CD4-positive, alpha-beta T cell treated with Interleukin-2 at 100 ng/mL for 4 hours (primary cell): ENCODE measurements around the gene MICA.

Source experiments
- DNase-seq: peaks from one replicate; pipeline ENCODE4 v3.0.0-alpha.2; 2020; ENCODE audit warnings: low spot score

MICA gene

DNA sequence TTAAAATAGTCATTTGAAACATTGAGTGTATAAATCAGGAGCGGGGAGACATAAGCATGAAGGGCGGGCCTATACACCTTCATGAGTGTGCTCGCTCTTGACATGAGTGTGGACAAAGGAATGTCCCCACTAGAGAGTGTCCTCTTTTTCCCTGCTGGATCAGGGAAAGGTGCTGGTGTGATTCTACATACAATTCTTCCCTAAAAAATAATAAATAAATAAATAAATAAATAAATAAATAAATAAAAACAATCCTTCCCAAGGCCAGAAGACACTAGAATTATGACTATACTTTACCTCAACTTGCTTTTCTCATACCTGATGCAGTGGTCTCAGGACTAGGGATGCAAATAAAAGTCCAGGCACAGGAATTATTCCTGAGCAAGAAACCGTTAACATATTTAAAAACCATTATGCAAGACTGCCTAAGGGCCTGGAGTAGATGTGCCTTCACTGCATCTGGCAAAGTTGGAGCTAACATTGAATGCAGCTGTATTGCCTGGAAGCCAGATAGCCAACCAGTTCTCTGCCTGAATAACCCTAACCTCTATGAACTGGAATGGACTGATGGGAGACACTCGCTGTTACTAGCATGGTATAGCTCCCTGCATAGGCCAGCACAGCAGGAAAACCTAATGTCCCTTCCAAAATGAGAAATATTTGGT is 57.1 kb downstream of the MICA start:
- no peak for DNase-seq

DNA sequence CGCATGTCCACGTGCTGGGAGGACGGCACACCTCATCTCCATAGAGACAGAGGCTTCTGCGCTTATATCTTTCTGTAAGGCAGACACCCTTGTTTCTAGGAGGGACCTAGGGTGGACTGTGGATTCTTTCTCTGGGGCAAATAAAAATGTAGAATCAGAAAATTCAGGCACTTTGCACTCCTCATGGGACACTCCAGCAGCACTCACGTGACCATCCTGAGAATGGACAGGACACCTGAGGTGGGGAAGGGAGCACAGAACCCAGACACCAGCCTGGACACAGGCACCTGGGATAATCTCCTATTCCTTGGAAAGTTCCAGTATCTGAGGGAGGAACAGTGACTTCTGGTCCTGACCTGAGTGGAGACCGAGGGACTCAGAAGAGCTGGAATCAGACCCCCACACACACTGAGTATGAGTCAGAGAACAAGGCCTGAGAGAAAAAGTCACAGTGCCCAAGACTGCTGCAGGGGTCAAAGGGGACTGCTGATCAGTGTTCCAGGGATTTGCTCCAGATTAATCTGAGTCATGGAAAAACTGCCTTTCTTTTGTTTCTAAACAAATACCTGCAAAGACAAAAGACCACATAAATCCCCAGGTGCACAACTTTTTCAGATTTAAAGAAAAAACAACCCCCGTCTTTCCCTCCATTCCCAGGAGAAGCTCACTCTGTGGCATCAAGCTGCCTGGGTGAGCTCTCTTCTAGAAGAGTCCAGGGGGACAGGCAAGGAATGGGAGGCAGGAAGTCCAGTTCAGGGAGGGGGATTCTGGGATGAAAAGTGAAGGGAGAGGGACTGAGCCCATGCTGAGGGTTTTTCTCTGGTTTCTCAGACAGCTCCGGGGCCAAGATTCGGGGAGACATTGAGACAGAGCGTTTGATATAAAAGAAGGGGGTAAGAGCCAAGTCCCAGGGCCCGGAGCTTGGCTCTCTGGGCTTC is 58.9 kb downstream of the MICA start:
- DNase-seq, result peak; percentile 21

DNA sequence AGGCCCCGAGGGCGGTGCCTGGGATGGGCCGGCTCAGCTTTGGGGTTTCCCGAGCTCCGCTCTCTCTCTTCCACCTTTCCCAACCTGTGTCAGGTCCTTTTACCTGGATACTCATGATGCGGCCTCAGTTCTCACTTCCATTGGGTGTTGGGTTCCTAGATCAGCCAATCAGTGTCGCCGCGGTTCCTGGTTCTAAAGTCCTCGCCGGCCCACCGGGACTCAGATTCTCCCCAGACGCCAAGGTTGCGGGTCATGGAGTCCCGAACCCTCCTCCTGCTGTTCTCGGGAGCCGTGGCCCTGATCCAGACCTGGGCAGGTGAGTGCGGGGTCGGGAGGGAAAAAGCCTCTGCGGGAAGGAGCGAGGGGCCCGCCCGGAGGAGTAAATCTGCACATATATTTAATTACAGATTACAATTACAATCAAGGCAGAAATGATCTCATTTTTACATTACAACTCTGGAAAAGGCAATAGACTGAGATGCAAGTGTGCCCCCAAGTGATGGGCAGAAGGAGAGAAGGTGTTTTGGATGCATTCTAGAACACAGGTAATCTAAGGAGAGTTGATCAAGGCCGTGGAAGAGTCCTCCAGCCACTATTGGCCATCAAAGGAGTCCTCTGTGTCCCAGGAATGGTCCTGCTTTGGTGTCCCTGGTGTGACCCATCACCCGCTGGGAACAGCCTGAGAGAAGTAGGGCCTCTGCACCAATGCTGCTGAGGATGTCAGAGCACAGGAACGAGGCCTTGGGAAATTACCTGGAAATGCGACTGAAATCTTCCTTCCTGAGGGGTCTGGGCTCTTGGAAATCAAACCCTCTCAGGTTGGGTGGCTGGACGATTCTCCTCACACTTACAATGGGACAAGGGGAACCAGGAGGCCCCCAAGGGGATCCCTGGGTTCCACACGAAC is 59.8 kb downstream of the MICA start:
- DNase-seq, result peak; percentile 94

DNA sequence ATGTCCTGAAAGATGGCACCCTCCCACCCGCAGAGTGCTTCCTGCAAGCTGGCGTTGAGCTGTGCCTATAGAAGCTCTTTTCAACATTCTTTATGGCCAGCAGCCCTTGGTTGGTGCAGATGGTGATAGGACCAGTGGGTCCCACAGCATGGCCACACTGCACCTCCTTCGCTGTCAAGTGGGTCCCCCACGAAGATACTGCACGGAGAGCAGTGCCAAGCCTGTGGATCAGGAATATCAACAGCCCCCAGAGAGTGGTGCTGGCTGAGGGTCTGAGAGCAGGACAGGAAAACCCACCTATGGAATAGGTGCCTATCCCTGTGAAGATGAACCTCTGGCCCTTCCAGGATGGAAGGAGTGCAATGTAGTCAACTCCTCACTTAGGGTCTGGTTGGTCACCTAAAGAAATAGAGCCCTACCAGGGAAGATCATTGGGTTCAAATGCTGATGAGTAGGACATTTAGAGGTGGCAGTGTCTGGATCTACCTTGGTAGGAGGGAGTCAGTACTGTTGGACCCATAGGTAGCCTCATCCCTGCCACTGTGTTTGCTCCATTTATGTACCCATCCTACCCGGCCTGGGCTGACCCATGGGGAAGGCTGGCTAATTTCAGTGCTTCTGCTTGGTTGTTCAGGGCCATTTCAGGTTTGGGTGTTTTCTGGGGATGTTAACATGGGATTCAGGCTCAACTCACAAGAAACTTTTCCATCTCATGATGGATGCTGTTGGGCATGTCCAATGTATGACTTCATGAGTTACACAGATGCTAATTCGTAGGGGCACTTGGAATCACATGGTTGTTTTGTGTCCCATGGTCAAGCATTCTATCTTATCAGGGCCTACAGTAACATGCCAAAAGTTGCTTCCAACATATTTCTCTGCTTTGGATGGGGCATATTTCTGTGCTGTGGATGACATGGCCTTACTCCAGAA is 61.1 kb downstream of the MICA start:
- DNase-seq, result no peak
